Fibroblast of lung (primary cell): Measurements from ENCODE around the gene ZNF639. TPM values are rescaled to one million over a fixed set of nuclear protein-coding genes. Genes with fewer than 3 reads are reported as not detected.

Source experiments
- DNase-seq, 2 donors: peaks; one replicate each; pipeline versions ENCODE4 v3.0.0 to v3.0.0-alpha.2; 2010; ENCODE audit warnings: low read depth in 2 of 2
- H2AFZ ChIP-seq: 2 replicates; pipeline ENCODE4 v1.5.1; 2012; ENCODE audit warnings: low read length, control low read depth, inconsistent platforms
- H3K27ac ChIP-seq: 2 replicates; pipeline ENCODE4 v1.5.1; 2011; ENCODE audit warnings: low read length, control low read depth; ENCODE audit not compliant: insufficient read depth
- H3K27me3 ChIP-seq: 2 replicates; pipeline ENCODE4 v1.5.1; 2011; ENCODE audit warnings: mild to moderate bottlenecking, low read length; ENCODE audit not compliant: control insufficient read depth, insufficient read depth
- H3K36me3 ChIP-seq: 2 replicates; pipeline ENCODE4 v1.5.1; 2011; ENCODE audit warnings: low read length; ENCODE audit not compliant: control insufficient read depth, insufficient read depth
- H3K4me1 ChIP-seq: 2 replicates; pipeline ENCODE4 v1.5.1; 2011; ENCODE audit warnings: low read length; ENCODE audit not compliant: control insufficient read depth, insufficient read depth; ENCODE audit errors: extremely low read depth
- H3K4me2 ChIP-seq: 2 replicates; pipeline ENCODE4 v1.5.1; 2011; ENCODE audit warnings: low read length, control low read depth; ENCODE audit not compliant: insufficient read depth; ENCODE audit errors: extremely low read depth
- H3K4me3 ChIP-seq, 4 experiments: fragments of 200-600 bp in 1 of 4; sonication (generic) in 1 of 4; replicated peaks in 1 of 4; 2 replicates each; pipeline ENCODE4 v1.5.1; 2011 to 2016; ENCODE audit warnings: low read length in 4 of 4, low read depth in 3 of 4, mild to moderate bottlenecking in 3 of 4, control low read depth in 2 of 4, inconsistent platforms in 1 of 4, mixed read lengths in 1 of 4; ENCODE audit not compliant: insufficient read depth in 1 of 4; ENCODE audit errors: control extremely low read depth in 1 of 4
- H3K79me2 ChIP-seq: 2 replicates; pipeline ENCODE4 v1.5.1; 2012; ENCODE audit warnings: mild to moderate bottlenecking, low read length, inconsistent platforms; ENCODE audit not compliant: control insufficient read depth, insufficient read depth
- H3K9ac ChIP-seq: 2 replicates; pipeline ENCODE4 v1.5.1; 2011; ENCODE audit warnings: mild to moderate bottlenecking, low read length, control low read depth; ENCODE audit not compliant: insufficient read depth
- H3K9me3 ChIP-seq: 2 replicates; pipeline ENCODE4 v1.5.1; 2012; ENCODE audit warnings: low read depth, low read length; ENCODE audit not compliant: control insufficient read depth, insufficient read depth
- H4K20me1 ChIP-seq: 2 replicates; pipeline ENCODE4 v1.5.1; 2011; ENCODE audit warnings: low read length; ENCODE audit not compliant: control insufficient read depth, insufficient read depth; ENCODE audit errors: extremely low read depth
- CTCF ChIP-seq, 2 donors: IDR thresholded peaks in 1 of 2; conservative IDR thresholded peaks in 1 of 2; 1 replicate in 1 of 2; 2 replicates in 1 of 2; pipeline ENCODE4 v1.5.1; 2011 to 2012; ENCODE audit warnings: low read length in 2 of 2, control low read depth in 1 of 2, inconsistent platforms in 1 of 2, low read depth in 1 of 2, mild to moderate bottlenecking in 1 of 2
- EZH2 ChIP-seq: IDR thresholded peaks from 2 replicates; pipeline ENCODE4 v1.5.1; 2012; ENCODE audit warnings: low read length, control low read depth, mild to moderate bottlenecking; ENCODE audit errors: missing control alignments
- polyA plus RNA-seq, 2 donors: library from polyadenylated mRNA; depleted of rRNA in 1 of 2; stranded (reverse) in 1 of 2; unstranded in 1 of 2; fragments of >200 nt; gene quantifications; 2 replicates each; pipeline ENCODE4 v1.2.1, GENCODE V29; 2011 to 2012; ENCODE audit warnings: missing spikeins in 1 of 2
- total RNA-seq: library from RNA; depleted of rRNA; stranded (reverse); fragments of >200 nt; gene quantifications from 2 replicates; pipeline ENCODE4 v1.2.1, GENCODE V29; 2014

The ZNF639 gene
- total and polyA plus RNA-seq, 2 donors (not counting 1 experiment from before 2014, with no cell fraction given) = 28.4 to 41.1 TPM

GRCh38 chr3:179355996-179356395 is 33.2 kb downstream of the ZNF639 start:
- no peak overlapping the region for H2AFZ ChIP-seq
- no peaks in the 10 kb centered on the region for H3K79me2 ChIP-seq
- H3K4me2 ChIP-seq = no peak overlapping the region
- no peak overlapping the region for H3K4me3 ChIP-seq
- peaks cover 6% of the 10 kb centered on the region for H3K36me3 ChIP-seq
- H4K20me1 ChIP-seq = no peaks in the 10 kb centered on the region
- no peaks in the 10 kb centered on the region for H3K9me3 ChIP-seq
- no peaks in the 10 kb centered on the region for H3K27me3 ChIP-seq
- no peak for DNase-seq
- H3K4me1 ChIP-seq = no peaks in the 10 kb centered on the region
- no peak overlapping the region for H3K27ac ChIP-seq
- no peak overlapping the region for H3K9ac ChIP-seq
- no peak for TF ChIP-seq CTCF (conservative IDR thresholded peaks at IDR 0.05 in 1 of 2, IDR thresholded peaks at IDR 0.05 in 1 of 2; ENCODE audit: low read depth in 1 of 2, low read length in 2 of 2)
- no peak for TF ChIP-seq EZH2

GRCh38 chr3:179363332-179363731 is 40.5 kb downstream of the ZNF639 start:
- Histone ChIP-seq H3K36me3 (peaks cover 4% of the 10 kb centered on the region), H3K9ac (no peak overlapping the region), H3K27ac (no peak overlapping the region), H3K4me1 (no peaks in the 10 kb centered on the region), H3K27me3 (no peaks in the 10 kb centered on the region), H2AFZ (no peak overlapping the region), H3K4me3 (no peak overlapping the region), H4K20me1 (no peaks in the 10 kb centered on the region), H3K4me2 (no peak overlapping the region), H3K79me2 (no peaks in the 10 kb centered on the region), H3K9me3 (no peaks in the 10 kb centered on the region)
- DNase-seq = no peak
- TF ChIP-seq EZH2 = no peak
- TF ChIP-seq CTCF (conservative IDR thresholded peaks at IDR 0.05 in 1 of 2, IDR thresholded peaks at IDR 0.05 in 1 of 2; ENCODE audit: low read depth in 1 of 2, low read length in 2 of 2) = no peak

- Histone ChIP-seq H3K79me2 (no peaks in the 10 kb centered on the region), H3K9me3 (no peaks in the 10 kb centered on the region), H3K27ac (no peak overlapping the region), H2AFZ (no peak overlapping the region), H3K4me3 (no peak overlapping the region), H3K9ac (no peak overlapping the region), H3K36me3 (no peaks in the 10 kb centered on the region), H3K27me3 (no peaks in the 10 kb centered on the region), H3K4me1 (no peaks in the 10 kb centered on the region), H3K4me2 (no peak overlapping the region), H4K20me1 (no peaks in the 10 kb centered on the region)
- DNase-seq = no peak
- TF ChIP-seq CTCF (conservative IDR thresholded peaks at IDR 0.05 in 1 of 2, IDR thresholded peaks at IDR 0.05 in 1 of 2; ENCODE audit: low read depth in 1 of 2, low read length in 2 of 2) = no peak
Measured at GRCh38 chr3:179369621-179370020, 46.8 kb downstream of the ZNF639 start.
